A549 (cell line): ENCODE measurements around the gene OVCH2. TPM values are rescaled to one million over a fixed set of nuclear protein-coding genes. Genes with fewer than 3 reads are reported as not detected.

ENCODE experiments used
- polyA plus RNA-seq, 4 experiments: library from polyadenylated mRNA; depleted of rRNA in 3 of 4; stranded (reverse); fragments of >200 nt; fragmentation: RNase III in 1 of 4; extraction: RNeasy Plus Mini Kit Qiagen cat#74134 plus additional on column Dnase treatment in 1 of 4; gene quantifications; 2 replicates in 3 of 4; 3 replicates in 1 of 4; pipeline ENCODE4 v1.2.3, GENCODE V29; 2011 to 2017

The OVCH2 gene
- polyA plus RNA-seq, 2 of the 4 experiments (the other 2 are of a cell fraction), result not detected

Other genes with a start within 250 kb of the OVCH2 start
- 0.05 TPM in 1 of 2 replicates, not detected in the other for gene OLFML1, start 221.0 kb downstream of the OVCH2 start, polyA plus RNA-seq (2011; rRNA removed)
- not detected in 3 replicates for gene OLFML1, start 221.0 kb downstream of the OVCH2 start, polyA plus RNA-seq (2017; fragmentation: RNase III; extraction: RNeasy Plus Mini Kit Qiagen cat#74134 plus additional on column Dnase treatment)
- gene PPFIBP2, start 192.5 kb downstream of the OVCH2 start, polyA plus RNA-seq (2011; rRNA removed), result 32.5 and 58.4 TPM in 2 replicates
- gene PPFIBP2, start 192.5 kb downstream of the OVCH2 start, polyA plus RNA-seq (2017; fragmentation: RNase III; extraction: RNeasy Plus Mini Kit Qiagen cat#74134 plus additional on column Dnase treatment), result 12.1 to 16.2 TPM (median 13.4 TPM) in 3 replicates
- 6.1 and 6.3 TPM in 2 replicates for gene CYB5R2, start 33.0 kb downstream of the OVCH2 start, polyA plus RNA-seq (2011; rRNA removed)
- gene CYB5R2, start 33.0 kb downstream of the OVCH2 start, polyA plus RNA-seq (2017; fragmentation: RNase III; extraction: RNeasy Plus Mini Kit Qiagen cat#74134 plus additional on column Dnase treatment), result 2.3 to 2.9 TPM (median 2.4 TPM) in 3 replicates
- not detected in 2 replicates for gene OR5P2, start 90.5 kb upstream of the OVCH2 start, polyA plus RNA-seq (2011; rRNA removed)
- gene OR5P2, start 90.5 kb upstream of the OVCH2 start, polyA plus RNA-seq (2017; fragmentation: RNase III; extraction: RNeasy Plus Mini Kit Qiagen cat#74134 plus additional on column Dnase treatment), result not detected in 3 replicates
- gene OR5P3, start 124.4 kb upstream of the OVCH2 start, polyA plus RNA-seq (2011; rRNA removed), result not detected in 2 replicates
- not detected in 3 replicates for gene OR5P3, start 124.4 kb upstream of the OVCH2 start, polyA plus RNA-seq (2017; fragmentation: RNase III; extraction: RNeasy Plus Mini Kit Qiagen cat#74134 plus additional on column Dnase treatment)
- gene OR10A6, start 224.8 kb upstream of the OVCH2 start, polyA plus RNA-seq (2011; rRNA removed), result not detected in 2 replicates
- gene OR10A6, start 224.8 kb upstream of the OVCH2 start, polyA plus RNA-seq (2017; fragmentation: RNase III; extraction: RNeasy Plus Mini Kit Qiagen cat#74134 plus additional on column Dnase treatment), result not detected in 3 replicates
- not detected in 2 replicates for gene OR10A3, start 235.2 kb upstream of the OVCH2 start, polyA plus RNA-seq (2011; rRNA removed)
- gene OR10A3, start 235.2 kb upstream of the OVCH2 start, polyA plus RNA-seq (2017; fragmentation: RNase III; extraction: RNeasy Plus Mini Kit Qiagen cat#74134 plus additional on column Dnase treatment), result not detected in 3 replicates